ENCODE results near the gene DBT. TPM values are rescaled to one million over a fixed set of nuclear protein-coding genes. Genes with fewer than 3 reads are reported as not detected.

The DBT gene
- total RNA-seq, 1 experiment from 2014 or later: 20.3 TPM

DNA sequence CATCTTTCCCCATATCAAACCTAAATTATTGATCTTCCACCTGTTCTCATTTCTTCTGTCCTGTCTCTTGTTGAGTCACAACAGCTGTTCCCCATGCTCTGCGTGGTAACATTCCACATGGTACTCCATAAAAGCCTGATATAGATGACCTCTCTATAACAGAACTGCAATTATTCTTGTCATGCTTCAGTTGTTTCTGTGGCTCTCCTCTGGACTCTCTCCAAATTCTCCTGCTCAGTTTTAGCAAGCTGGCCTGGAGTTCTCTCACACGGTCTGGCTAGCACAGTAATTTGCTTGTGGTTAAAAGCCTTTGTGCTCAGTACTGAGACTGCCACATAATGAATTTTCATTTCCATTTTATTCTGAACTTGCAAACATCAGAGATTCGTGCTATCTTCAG is 61.0 kb downstream of the DBT start:
- no peak overlapping the region for H3K27ac Mint-ChIP-seq
- H3K79me2 ChIP-seq (ENCODE audit: insufficient read depth, low read length): no peaks in the 10 kb centered on the region
- no peak overlapping the region for H3K9ac ChIP-seq (ENCODE audit: extremely low read depth, insufficient read length, low read length)
- H3K4me1 ChIP-seq (ENCODE audit: insufficient read depth, low read length): no peaks in the 10 kb centered on the region
- no peaks in the 10 kb centered on the region for H3K27me3 Mint-ChIP-seq (ENCODE audit: low read depth)
- no peaks in the 10 kb centered on the region for H3K27me3 ChIP-seq (ENCODE audit: insufficient read depth, low read length)
- H3K23me2 ChIP-seq (ENCODE audit: insufficient read length, low read depth, low read length, poor library complexity, severe bottlenecking): no peaks in the 10 kb centered on the region
- H4K91ac ChIP-seq (ENCODE audit: insufficient read length, low read depth, low read length): no peak overlapping the region
- H3K79me1 ChIP-seq (ENCODE audit: insufficient read depth, low read depth, low read length, poor library complexity, severe bottlenecking): no peaks in the 10 kb centered on the region
- H2AK5ac ChIP-seq (ENCODE audit: insufficient read length, low read length): no peak overlapping the region
- H2BK5ac ChIP-seq (ENCODE audit: insufficient read length, low read length): no peak overlapping the region
- no peak overlapping the region for H3K4ac ChIP-seq (ENCODE audit: low read depth, low read length)
- H3K4me1 Mint-ChIP-seq: no peaks in the 10 kb centered on the region
- H3K36me3 Mint-ChIP-seq (ENCODE audit: insufficient read depth in 1 of 3, low read depth in 3 of 3): no peaks in the 10 kb centered on the region; a peak in 1 of 7 replicates
- no peak for DNase-seq
- no peak overlapping the region for H3K4me2 ChIP-seq (ENCODE audit: insufficient read depth, insufficient read length, low read length)
- H3K9me3 ChIP-seq (ENCODE audit: control insufficient read depth, low read depth, low read length): no peaks in the 10 kb centered on the region
- no peak overlapping the region for H3K27ac ChIP-seq (ENCODE audit: insufficient read length, low read depth, low read length)
- H3K23ac ChIP-seq (ENCODE audit: insufficient read length, low read depth, low read length): no peak overlapping the region
- no peak overlapping the region for H4K5ac ChIP-seq (ENCODE audit: insufficient read length, low read depth, low read length)
- H2BK15ac ChIP-seq (ENCODE audit: low read depth, low read length): no peak overlapping the region
- no peak overlapping the region for H3K18ac ChIP-seq (ENCODE audit: insufficient read length, low read depth, low read length)
- no peak overlapping the region for H3K14ac ChIP-seq (ENCODE audit: insufficient read depth, low read length)
- no peak overlapping the region for H3K56ac ChIP-seq (ENCODE audit: insufficient read length, low read depth, low read length)
- TF ChIP-seq, protein P1, sequence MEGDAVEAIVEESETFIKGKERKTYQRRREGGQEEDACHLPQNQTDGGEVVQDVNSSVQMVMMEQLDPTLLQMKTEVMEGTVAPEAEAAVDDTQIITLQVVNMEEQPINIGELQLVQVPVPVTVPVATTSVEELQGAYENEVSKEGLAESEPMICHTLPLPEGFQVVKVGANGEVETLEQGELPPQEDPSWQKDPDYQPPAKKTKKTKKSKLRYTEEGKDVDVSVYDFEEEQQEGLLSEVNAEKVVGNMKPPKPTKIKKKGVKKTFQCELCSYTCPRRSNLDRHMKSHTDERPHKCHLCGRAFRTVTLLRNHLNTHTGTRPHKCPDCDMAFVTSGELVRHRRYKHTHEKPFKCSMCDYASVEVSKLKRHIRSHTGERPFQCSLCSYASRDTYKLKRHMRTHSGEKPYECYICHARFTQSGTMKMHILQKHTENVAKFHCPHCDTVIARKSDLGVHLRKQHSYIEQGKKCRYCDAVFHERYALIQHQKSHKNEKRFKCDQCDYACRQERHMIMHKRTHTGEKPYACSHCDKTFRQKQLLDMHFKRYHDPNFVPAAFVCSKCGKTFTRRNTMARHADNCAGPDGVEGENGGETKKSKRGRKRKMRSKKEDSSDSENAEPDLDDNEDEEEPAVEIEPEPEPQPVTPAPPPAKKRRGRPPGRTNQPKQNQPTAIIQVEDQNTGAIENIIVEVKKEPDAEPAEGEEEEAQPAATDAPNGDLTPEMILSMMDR (conservative IDR thresholded peaks at IDR 0.05): no peak
- no peak overlapping the region for H2BK20ac ChIP-seq (ENCODE audit: low read depth, low read length, poor library complexity, severe bottlenecking)
- H4K20me1 ChIP-seq (ENCODE audit: control insufficient read depth, insufficient read depth, insufficient read length): no peaks in the 10 kb centered on the region
- no peak overlapping the region for H2BK12ac ChIP-seq (ENCODE audit: insufficient read length, low read depth, low read length)
- H3T11ph ChIP-seq (ENCODE audit: low read length): no peak overlapping the region
- H3K9me3 Mint-ChIP-seq: no peaks in the 10 kb centered on the region
- no peak overlapping the region for H2AFZ ChIP-seq (ENCODE audit: low read length)
- no peak overlapping the region for H2BK120ac ChIP-seq (ENCODE audit: low read depth, low read length, poor library complexity, severe bottlenecking)
- no CpG with 5 or more reads among the region's 3 CpGs for WGBS (ENCODE audit: extremely low coverage, insufficient read length, low lambda C conversion rate)
- H3K4me3 Mint-ChIP-seq: no peak overlapping the region
- H4K8ac ChIP-seq (replicated peaks; ENCODE audit: insufficient read length, low read depth, low read length): no peak overlapping the region

Data from H9 (cell line).